PC-3 (cell line): ENCODE measurements around the gene USP48.

Source experiments
- EZH2 ChIP-seq: fragments of 300-600 bp; sonication (generic); IDR thresholded peaks from one replicate; pipeline ENCODE4 v1.6.1; 2017; ENCODE audit warnings: antibody characterized with exemption, mild to moderate bottlenecking, low read length; ENCODE audit not compliant: unreplicated experiment
- EZH2phosphoT487 ChIP-seq: fragments of 300-600 bp; sonication (generic); IDR thresholded peaks from 2 replicates; pipeline ENCODE4 v1.6.1; 2018; ENCODE audit warnings: mild to moderate bottlenecking, antibody characterized with exemption, low read length, borderline replicate concordance
- TF ChIP-seq, protein P1 (sequence below): fragments of 300-600 bp; sonication (generic); conservative IDR thresholded peaks from 2 replicates; pipeline ENCODE4 v1.5.1; 2017; ENCODE audit warnings: antibody characterized with exemption, low read depth, mild to moderate bottlenecking, low read length

DNA sequence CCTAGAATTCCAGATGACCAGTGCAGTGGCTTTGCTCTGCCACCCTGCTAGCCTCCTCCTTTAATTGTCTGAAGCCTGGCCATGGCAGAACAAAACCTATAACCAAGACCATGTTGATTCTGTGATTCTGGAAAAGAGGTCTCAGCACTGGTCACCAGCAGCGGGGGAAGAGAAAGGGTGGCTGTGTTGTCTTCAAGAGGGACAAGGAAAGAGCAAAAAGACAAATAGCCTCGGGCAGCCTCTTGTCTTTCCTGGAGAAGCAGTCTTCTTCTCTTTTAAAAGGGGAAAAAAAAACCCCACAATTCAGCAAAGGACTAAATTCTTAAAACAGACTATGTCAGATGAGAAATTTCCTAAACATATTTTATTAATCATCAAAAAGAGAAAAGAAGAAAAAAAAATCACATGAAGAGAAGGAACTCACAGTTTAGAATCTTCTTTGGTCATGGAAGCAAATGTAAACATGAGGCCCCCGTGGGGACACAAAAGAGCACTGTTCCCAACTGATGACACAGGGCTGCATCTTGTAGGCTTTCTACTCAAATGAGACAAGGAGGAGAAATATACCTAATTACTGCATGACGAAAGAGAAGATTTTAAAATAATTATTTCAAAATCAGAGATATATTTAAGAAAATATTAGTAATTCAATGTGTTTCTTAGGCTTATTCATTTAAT, 77.5 kb downstream of the USP48 start:
- TF ChIP-seq, protein P1, sequence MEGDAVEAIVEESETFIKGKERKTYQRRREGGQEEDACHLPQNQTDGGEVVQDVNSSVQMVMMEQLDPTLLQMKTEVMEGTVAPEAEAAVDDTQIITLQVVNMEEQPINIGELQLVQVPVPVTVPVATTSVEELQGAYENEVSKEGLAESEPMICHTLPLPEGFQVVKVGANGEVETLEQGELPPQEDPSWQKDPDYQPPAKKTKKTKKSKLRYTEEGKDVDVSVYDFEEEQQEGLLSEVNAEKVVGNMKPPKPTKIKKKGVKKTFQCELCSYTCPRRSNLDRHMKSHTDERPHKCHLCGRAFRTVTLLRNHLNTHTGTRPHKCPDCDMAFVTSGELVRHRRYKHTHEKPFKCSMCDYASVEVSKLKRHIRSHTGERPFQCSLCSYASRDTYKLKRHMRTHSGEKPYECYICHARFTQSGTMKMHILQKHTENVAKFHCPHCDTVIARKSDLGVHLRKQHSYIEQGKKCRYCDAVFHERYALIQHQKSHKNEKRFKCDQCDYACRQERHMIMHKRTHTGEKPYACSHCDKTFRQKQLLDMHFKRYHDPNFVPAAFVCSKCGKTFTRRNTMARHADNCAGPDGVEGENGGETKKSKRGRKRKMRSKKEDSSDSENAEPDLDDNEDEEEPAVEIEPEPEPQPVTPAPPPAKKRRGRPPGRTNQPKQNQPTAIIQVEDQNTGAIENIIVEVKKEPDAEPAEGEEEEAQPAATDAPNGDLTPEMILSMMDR: no peak
- TF ChIP-seq EZH2 (no peak), EZH2phosphoT487 (no peak)
